ENCODE results near the gene ATE1. TPM values are rescaled to one million over a fixed set of nuclear protein-coding genes. Genes with fewer than 3 reads are reported as not detected.

Gene ATE1
- total and polyA plus RNA-seq, 2 experiments from 2014 or later = 17.4 to 24.5 TPM

DNA sequence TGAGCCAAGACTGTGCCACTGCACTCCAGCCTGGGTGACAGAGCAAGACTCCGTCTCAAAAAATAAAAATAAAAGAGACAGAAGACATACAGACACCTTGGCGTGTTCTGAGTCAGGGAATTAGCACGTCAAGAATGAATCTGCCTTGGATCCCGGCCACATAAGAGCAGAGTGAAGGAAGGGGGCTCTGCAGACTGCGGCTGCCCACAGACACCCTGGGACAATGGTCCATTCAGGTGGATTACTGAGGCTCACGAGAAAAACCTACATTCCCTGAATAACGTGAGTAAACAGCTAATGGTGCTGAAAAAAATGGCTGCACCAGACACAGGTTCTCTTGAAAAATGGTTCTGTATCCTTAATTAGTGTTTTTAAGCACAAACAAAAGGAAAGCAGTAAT is 229.5 kb downstream of the ATE1 start (continued):
- TF ChIP-seq, protein P1, sequence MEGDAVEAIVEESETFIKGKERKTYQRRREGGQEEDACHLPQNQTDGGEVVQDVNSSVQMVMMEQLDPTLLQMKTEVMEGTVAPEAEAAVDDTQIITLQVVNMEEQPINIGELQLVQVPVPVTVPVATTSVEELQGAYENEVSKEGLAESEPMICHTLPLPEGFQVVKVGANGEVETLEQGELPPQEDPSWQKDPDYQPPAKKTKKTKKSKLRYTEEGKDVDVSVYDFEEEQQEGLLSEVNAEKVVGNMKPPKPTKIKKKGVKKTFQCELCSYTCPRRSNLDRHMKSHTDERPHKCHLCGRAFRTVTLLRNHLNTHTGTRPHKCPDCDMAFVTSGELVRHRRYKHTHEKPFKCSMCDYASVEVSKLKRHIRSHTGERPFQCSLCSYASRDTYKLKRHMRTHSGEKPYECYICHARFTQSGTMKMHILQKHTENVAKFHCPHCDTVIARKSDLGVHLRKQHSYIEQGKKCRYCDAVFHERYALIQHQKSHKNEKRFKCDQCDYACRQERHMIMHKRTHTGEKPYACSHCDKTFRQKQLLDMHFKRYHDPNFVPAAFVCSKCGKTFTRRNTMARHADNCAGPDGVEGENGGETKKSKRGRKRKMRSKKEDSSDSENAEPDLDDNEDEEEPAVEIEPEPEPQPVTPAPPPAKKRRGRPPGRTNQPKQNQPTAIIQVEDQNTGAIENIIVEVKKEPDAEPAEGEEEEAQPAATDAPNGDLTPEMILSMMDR (conservative IDR thresholded peaks at IDR 0.05; ENCODE audit: low read depth in 2 of 2) = no peak
- no peak for TF ChIP-seq EZH2 (IDR thresholded peaks at IDR 0.05; ENCODE audit: low read depth, unreplicated experiment)
- TF ChIP-seq ZNF331 (CRISPR knock-in tag; IDR thresholded peaks at IDR 0.05; ENCODE audit: low read depth) = no peak
- TF ChIP-seq, protein P2, sequence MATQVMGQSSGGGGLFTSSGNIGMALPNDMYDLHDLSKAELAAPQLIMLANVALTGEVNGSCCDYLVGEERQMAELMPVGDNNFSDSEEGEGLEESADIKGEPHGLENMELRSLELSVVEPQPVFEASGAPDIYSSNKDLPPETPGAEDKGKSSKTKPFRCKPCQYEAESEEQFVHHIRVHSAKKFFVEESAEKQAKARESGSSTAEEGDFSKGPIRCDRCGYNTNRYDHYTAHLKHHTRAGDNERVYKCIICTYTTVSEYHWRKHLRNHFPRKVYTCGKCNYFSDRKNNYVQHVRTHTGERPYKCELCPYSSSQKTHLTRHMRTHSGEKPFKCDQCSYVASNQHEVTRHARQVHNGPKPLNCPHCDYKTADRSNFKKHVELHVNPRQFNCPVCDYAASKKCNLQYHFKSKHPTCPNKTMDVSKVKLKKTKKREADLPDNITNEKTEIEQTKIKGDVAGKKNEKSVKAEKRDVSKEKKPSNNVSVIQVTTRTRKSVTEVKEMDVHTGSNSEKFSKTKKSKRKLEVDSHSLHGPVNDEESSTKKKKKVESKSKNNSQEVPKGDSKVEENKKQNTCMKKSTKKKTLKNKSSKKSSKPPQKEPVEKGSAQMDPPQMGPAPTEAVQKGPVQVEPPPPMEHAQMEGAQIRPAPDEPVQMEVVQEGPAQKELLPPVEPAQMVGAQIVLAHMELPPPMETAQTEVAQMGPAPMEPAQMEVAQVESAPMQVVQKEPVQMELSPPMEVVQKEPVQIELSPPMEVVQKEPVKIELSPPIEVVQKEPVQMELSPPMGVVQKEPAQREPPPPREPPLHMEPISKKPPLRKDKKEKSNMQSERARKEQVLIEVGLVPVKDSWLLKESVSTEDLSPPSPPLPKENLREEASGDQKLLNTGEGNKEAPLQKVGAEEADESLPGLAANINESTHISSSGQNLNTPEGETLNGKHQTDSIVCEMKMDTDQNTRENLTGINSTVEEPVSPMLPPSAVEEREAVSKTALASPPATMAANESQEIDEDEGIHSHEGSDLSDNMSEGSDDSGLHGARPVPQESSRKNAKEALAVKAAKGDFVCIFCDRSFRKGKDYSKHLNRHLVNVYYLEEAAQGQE (IDR thresholded peaks at IDR 0.05; ENCODE audit: unreplicated experiment) = no peak
- TF ChIP-seq STAT1 (IDR thresholded peaks at IDR 0.05; ENCODE audit: unreplicated experiment) = no peak
- TF ChIP-seq JUNB (IDR thresholded peaks at IDR 0.05; ENCODE audit: unreplicated experiment) = no peak
- TF ChIP-seq ZNF114 (CRISPR knock-in tag; IDR thresholded peaks at IDR 0.05) = no peak
- no peak for TF ChIP-seq EZH2phosphoT487 (IDR thresholded peaks at IDR 0.05; ENCODE audit: unreplicated experiment)
- no peak for TF ChIP-seq ETS1 (IDR thresholded peaks at IDR 0.05)
- TF ChIP-seq CREB1 (CRISPR knock-in tag; IDR thresholded peaks at IDR 0.05; ENCODE audit: low read depth) = no peak
- TF ChIP-seq POLR2AphosphoS5 (IDR thresholded peaks at IDR 0.05; ENCODE audit: low read depth) = no peak

DNA sequence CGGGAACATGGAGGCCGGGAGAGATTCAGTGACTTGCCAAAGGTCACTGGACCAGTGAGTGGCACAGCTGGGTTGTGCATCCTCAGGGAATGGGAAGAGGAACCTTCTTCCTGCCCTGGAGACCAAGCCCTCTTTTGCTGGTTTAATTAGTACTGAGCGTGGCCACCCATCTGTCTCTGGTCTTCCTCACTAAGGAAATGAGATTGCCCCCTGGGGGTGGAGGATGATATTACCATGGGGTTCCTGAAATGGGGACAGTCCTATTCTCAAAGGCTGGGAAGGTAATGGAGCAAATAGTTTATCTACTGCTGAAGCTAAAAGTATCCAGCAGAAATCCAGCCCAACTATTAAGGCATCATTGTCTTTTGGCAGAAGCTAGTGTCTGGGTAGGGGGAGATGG is 231.0 kb downstream of the ATE1 start:
- Histone ChIP-seq H3K27me3 (ENCODE audit: insufficient read depth) (no peaks in the 10 kb centered on the region), H3K27ac (ENCODE audit: low read depth) (no peak overlapping the region), H3K9me2 (ENCODE audit: insufficient read depth) (0 out of 2 replicates have a peak, but pooled peaks cover 6% of the 10 kb centered on the region), H3K4me3 (no peak overlapping the region), H2AFZ (no peak overlapping the region), H3K4me1 (ENCODE audit: insufficient read depth) (peaks cover 7% of the 10 kb centered on the region), H3K79me2 (replicated peaks; ENCODE audit: insufficient read depth) (no peaks in the 10 kb centered on the region), H3F3A (replicated peaks; ENCODE audit: low read depth) (no peaks in the 10 kb centered on the region), H4K20me1 (replicated peaks; ENCODE audit: insufficient read depth) (no peaks in the 10 kb centered on the region), H3K36me3 (ENCODE audit: insufficient read depth) (no peaks in the 10 kb centered on the region), H3K4me2 (no peak overlapping the region)
- Mint-ChIP-seq H3K27ac (no peak overlapping the region), H3K4me1 (peaks cover 13% of the 10 kb centered on the region; the same call in 2 of the 3 replicates), H3K9me3 (peaks cover 9% of the 10 kb centered on the region; the same call in 1 of the 3 replicates), H3K27me3 (ENCODE audit: insufficient read depth, low read depth, poor library complexity) (no peaks in the 10 kb centered on the region), H3K36me3 (ENCODE audit: low read depth) (peaks cover 5% of the 10 kb centered on the region; the same call in 1 of the 3 replicates), H3K4me3 (no peak overlapping the region)
- ATAC-seq (peak; percentile 89), DNase-seq (ENCODE audit: low spot score) (peak; percentile 87)
- TF ChIP-seq ETS1 (IDR thresholded peaks at IDR 0.05) = no peak
- TF ChIP-seq, protein P1 (conservative IDR thresholded peaks at IDR 0.05; ENCODE audit: low read depth in 2 of 2) = peak; percentile 74 to 79

All from GM23338 (cell line).